Lower leg skin (tissue), 4 donors: Measurements from ENCODE around the gene GPATCH8. TPM values are rescaled to one million over a fixed set of nuclear protein-coding genes. Genes with fewer than 3 reads are reported as not detected.

Source experiments
- DNase-seq, 2 donors: peaks; one replicate each; pipeline ENCODE4 v3.0.0-alpha.2; 2019; ENCODE audit warnings: low spot score in 2 of 2
- H3K4me3 ChIP-seq: fragments of 200-600 bp; sonication (generic); 2 replicates; pipeline ENCODE4 v1.5.1; 2017; ENCODE audit warnings: mild to moderate bottlenecking, low read depth; ENCODE audit not compliant: poor library complexity, severe bottlenecking
- POLR2A ChIP-seq, 2 donors: fragments of 450-650 bp; IDR thresholded peaks; one replicate each; pipeline ENCODE4 v1.6.1; 2016 to 2017; ENCODE audit warnings: antibody characterized with exemption in 2 of 2, mild to moderate bottlenecking in 1 of 2, moderate library complexity in 1 of 2
- WGBS, 2 donors: methylation state at CpG; one replicate each; pipeline ENCODE4 v1.1.5; 2018; 5-methylcytosine and 5-hydroxymethylcytosine counted together
- intact Hi-C: fragments of 100-400 bp; cut with DNase I; formaldehyde crosslinking; loops from one replicate; pipeline ENCODE4 v1.15.0; 2023; ENCODE audit warnings: low total_unique reads
- total RNA-seq, 4 donors: library from RNA; depleted of rRNA; stranded (reverse); fragments of >200 nt; gene quantifications; one replicate each; pipeline ENCODE4 v1.1.0, GENCODE V29; 2016
- TF ChIP-seq, protein P1 (sequence below), 3 donors: fragments of 450-650 bp; IDR thresholded peaks; one replicate each; pipeline ENCODE4 v1.5.1; 2016; ENCODE audit warnings: antibody characterized with exemption in 3 of 3, mild to moderate bottlenecking in 3 of 3, moderate library complexity in 2 of 3

GPATCH8 gene
- total RNA-seq, 4 donors from 2014 or later = 31.1 to 43.1 (median 35.6) TPM

GRCh38 chr17:44354582-44355561 lies 148.3 kb downstream of the GPATCH8 start:
- WGBS, 2 donors = 64 to 75% methylated on average over 32 to 71 of the region's 77 CpGs
- TF ChIP-seq, protein P1, sequence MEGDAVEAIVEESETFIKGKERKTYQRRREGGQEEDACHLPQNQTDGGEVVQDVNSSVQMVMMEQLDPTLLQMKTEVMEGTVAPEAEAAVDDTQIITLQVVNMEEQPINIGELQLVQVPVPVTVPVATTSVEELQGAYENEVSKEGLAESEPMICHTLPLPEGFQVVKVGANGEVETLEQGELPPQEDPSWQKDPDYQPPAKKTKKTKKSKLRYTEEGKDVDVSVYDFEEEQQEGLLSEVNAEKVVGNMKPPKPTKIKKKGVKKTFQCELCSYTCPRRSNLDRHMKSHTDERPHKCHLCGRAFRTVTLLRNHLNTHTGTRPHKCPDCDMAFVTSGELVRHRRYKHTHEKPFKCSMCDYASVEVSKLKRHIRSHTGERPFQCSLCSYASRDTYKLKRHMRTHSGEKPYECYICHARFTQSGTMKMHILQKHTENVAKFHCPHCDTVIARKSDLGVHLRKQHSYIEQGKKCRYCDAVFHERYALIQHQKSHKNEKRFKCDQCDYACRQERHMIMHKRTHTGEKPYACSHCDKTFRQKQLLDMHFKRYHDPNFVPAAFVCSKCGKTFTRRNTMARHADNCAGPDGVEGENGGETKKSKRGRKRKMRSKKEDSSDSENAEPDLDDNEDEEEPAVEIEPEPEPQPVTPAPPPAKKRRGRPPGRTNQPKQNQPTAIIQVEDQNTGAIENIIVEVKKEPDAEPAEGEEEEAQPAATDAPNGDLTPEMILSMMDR (IDR thresholded peaks at IDR 0.05) = no peak
- TF ChIP-seq POLR2A (IDR thresholded peaks at IDR 0.05) = no peak
- DNase-seq = no peak
- intact Hi-C loops = no loop called here
- H3K4me3 ChIP-seq = no peak overlapping the region

DNA sequence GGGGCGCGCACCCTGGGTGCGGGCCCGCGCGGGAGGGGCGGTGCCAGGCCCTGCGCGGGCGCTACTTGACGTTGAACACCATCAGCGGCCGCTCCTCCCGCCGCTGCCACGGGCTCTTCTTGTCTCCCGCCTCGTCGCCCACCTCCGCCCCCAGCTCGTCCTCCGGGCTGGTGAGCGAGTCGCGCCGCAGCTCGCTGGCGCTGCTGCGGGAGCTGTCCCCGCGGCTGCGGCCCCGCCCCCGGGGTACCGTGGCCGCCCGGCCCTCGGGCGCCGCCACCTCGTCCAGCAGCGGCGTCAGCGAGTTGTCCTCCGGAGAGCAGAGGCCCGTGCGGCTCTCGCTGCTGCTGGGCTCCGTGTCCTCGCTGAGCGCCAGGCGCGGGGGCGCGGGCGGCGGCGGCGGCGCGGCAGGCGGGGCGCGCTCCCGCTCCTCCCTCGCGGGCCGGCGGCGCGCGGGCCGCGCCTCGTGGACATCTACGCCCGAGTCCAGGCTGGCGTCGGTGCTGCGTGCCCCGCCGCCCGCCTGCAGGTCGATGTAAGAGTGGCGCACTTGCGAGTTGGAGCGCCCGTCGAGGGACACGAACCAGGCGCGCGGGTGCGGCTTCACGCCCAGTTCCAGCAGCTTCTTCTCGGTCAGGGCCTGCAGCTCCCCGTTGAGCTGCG lies 149.4 kb downstream of the GPATCH8 start:
- no peak overlapping the region for H3K4me3 ChIP-seq
- WGBS, 2 donors = 56% methylated on average over 57 of the region's 98 CpGs; no CpG with 5 or more reads in 1 of the 2 donors
- DNase-seq = no peak
- intact Hi-C loops = no loop called here
- TF ChIP-seq, protein P1 (IDR thresholded peaks at IDR 0.05) = no peak
- no peak for TF ChIP-seq POLR2A (IDR thresholded peaks at IDR 0.05)

GRCh38 chr17:44352828-44353671 lies 150.2 kb downstream of the GPATCH8 start:
- intact Hi-C loops = no loop called here
- TF ChIP-seq, protein P1 (IDR thresholded peaks at IDR 0.05) = no peak
- TF ChIP-seq POLR2A (IDR thresholded peaks at IDR 0.05) = no peak
- no peak for DNase-seq
- no peak overlapping the region for H3K4me3 ChIP-seq
- WGBS, 2 donors = 62 to 73% methylated on average over 13 to 17 of the region's 22 CpGs

DNA sequence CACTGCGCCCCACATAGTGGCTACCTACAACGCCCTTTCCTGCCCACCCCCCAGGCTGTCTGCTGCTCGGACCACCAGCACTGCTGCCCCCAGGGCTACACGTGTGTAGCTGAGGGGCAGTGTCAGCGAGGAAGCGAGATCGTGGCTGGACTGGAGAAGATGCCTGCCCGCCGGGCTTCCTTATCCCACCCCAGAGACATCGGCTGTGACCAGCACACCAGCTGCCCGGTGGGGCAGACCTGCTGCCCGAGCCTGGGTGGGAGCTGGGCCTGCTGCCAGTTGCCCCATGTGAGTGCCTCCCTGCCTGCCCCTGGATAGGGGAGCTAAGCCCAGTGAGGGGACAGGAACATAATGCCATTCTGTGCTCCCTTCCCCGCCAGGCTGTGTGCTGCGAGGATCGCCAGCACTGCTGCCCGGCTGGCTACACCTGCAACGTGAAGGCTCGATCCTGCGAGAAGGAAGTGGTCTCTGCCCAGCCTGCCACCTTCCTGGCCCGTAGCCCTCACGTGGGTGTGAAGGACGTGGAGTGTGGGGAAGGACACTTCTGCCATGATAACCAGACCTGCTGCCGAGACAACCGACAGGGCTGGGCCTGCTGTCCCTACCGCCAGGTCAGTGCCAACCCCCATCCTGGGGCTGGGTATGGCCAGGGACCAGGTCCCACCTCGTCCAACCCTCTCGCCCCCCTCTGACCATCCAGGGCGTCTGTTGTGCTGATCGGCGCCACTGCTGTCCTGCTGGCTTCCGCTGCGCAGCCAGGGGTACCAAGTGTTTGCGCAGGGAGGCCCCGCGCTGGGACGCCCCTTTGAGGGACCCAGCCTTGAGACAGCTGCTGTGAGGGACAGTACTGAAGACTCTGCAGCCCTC lies 151.0 kb downstream of the GPATCH8 start:
- no peak for DNase-seq
- TF ChIP-seq, protein P1 (IDR thresholded peaks at IDR 0.05) = no peak
- no peak for TF ChIP-seq POLR2A (IDR thresholded peaks at IDR 0.05)
- 81 to 88% methylated on average over 28 to 31 of the region's 36 CpGs for WGBS, 2 donors
- no peak overlapping the region for H3K4me3 ChIP-seq
- intact Hi-C loops = no loop called here

DNA sequence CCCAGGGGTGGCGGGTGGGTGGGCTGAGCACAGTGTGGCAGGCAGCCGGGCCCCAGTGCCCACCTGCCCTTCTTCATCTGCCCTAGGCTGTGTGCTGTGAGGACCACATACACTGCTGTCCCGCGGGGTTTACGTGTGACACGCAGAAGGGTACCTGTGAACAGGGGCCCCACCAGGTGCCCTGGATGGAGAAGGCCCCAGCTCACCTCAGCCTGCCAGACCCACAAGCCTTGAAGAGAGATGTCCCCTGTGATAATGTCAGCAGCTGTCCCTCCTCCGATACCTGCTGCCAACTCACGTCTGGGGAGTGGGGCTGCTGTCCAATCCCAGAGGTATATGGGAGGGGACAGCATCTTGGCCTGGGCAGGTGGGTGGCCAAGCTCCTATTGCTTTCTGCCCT lies 151.7 kb downstream of the GPATCH8 start:
- 88 to 92% methylated on average over 6 to 7 of the region's 8 CpGs for WGBS, 2 donors
- H3K4me3 ChIP-seq = no peak overlapping the region
- DNase-seq = no peak
- TF ChIP-seq POLR2A (IDR thresholded peaks at IDR 0.05) = no peak
- TF ChIP-seq, protein P1 (IDR thresholded peaks at IDR 0.05) = no peak
- intact Hi-C loops = no loop called here
